Measurements from ENCODE around the gene TNS2. TPM values are rescaled to one million over a fixed set of nuclear protein-coding genes. Genes with fewer than 3 reads are reported as not detected.

TNS2 gene
- total and polyA plus RNA-seq, 9 of the 15 experiments (the other 6 are each of a cell fraction or from before 2014, with no cell fraction given): 0.28 to 3.1 (median 1.2) TPM; not detected in 1

DNA sequence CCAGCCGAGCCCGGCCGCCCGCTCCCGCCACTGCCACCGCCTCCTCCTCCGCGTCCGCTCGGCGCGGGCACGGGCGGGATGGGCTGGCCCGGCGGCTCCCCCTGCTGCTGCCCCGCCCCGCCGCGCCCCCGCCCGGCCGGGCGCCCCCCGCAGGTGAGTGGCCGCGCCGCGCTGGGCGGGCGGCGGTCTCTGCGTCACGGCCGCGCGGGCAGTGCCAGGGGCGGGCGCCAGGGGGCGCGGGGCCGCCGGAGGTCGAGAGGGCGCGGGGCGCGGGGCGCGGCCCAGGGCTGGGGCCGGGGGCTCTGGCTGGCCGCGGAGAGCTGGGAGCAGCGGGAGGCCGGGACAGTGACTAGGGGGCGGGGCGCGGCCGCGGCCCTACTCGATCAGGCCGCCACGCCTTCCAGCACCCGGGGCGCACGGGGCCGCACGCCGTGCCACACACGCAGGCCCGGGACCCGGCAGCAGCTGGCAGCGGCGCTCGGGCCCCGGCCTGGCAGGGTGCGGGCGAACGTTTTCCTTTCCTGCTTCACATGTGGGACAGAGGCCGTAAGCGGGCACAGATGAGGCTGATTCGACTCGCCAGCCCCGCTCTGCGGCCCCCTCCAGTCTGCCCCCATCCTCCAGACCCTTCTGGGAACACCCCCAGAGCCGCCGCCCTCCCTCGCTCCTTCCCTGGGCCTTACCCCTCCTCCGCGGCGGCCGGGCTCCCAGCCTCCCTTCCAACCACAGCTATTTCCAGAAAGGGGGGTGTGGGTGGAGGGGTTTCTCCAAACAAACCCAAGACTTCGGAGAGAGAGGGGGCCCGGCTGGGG lies 2.4 kb upstream of the TNS2 start (continued):
- 0 out of 2 replicates have a peak, but pooled peaks have one; percentile 30 for TF ChIP-seq SRSF3 (IDR thresholded peaks at IDR 0.05; ENCODE audit: insufficient read depth, low read length)
- peak; percentile 91 for TF ChIP-seq HNRNPL (IDR thresholded peaks at IDR 0.05; ENCODE audit: low read depth, low read length)
- TF ChIP-seq, protein P1, sequence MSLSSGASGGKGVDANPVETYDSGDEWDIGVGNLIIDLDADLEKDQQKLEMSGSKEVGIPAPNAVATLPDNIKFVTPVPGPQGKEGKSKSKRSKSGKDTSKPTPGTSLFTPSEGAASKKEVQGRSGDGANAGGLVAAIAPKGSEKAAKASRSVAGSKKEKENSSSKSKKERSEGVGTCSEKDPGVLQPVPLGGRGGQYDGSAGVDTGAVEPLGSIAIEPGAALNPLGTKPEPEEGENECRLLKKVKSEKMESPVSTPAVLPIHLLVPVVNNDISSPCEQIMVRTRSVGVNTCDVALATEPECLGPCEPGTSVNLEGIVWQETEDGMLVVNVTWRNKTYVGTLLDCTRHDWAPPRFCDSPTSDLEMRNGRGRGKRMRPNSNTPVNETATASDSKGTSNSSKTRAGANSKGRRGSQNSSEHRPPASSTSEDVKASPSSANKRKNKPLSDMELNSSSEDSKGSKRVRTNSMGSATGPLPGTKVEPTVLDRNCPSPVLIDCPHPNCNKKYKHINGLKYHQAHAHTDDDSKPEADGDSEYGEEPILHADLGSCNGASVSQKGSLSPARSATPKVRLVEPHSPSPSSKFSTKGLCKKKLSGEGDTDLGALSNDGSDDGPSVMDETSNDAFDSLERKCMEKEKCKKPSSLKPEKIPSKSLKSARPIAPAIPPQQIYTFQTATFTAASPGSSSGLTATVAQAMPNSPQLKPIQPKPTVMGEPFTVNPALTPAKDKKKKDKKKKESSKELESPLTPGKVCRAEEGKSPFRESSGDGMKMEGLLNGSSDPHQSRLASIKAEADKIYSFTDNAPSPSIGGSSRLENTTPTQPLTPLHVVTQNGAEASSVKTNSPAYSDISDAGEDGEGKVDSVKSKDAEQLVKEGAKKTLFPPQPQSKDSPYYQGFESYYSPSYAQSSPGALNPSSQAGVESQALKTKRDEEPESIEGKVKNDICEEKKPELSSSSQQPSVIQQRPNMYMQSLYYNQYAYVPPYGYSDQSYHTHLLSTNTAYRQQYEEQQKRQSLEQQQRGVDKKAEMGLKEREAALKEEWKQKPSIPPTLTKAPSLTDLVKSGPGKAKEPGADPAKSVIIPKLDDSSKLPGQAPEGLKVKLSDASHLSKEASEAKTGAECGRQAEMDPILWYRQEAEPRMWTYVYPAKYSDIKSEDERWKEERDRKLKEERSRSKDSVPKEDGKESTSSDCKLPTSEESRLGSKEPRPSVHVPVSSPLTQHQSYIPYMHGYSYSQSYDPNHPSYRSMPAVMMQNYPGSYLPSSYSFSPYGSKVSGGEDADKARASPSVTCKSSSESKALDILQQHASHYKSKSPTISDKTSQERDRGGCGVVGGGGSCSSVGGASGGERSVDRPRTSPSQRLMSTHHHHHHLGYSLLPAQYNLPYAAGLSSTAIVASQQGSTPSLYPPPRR (CRISPR knock-in tag; IDR thresholded peaks at IDR 0.05; ENCODE audit: borderline replicate concordance): 0 out of 2 replicates have a peak, but pooled peaks have one; percentile 14
- peak; percentile 29 for TF ChIP-seq BHLHE40 (IDR thresholded peaks at IDR 0.05; ENCODE audit: low read length)
- TF ChIP-seq CCNT2 (IDR thresholded peaks at IDR 0.05; ENCODE audit: borderline replicate concordance, extremely low read depth, insufficient read length, low read depth, low read length): peak; percentile 68
- TF ChIP-seq, protein P2, sequence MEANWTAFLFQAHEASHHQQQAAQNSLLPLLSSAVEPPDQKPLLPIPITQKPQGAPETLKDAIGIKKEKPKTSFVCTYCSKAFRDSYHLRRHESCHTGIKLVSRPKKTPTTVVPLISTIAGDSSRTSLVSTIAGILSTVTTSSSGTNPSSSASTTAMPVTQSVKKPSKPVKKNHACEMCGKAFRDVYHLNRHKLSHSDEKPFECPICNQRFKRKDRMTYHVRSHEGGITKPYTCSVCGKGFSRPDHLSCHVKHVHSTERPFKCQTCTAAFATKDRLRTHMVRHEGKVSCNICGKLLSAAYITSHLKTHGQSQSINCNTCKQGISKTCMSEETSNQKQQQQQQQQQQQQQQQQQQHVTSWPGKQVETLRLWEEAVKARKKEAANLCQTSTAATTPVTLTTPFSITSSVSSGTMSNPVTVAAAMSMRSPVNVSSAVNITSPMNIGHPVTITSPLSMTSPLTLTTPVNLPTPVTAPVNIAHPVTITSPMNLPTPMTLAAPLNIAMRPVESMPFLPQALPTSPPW (CRISPR knock-in tag; IDR thresholded peaks at IDR 0.05): peak; percentile 98
- TF ChIP-seq, protein P3, sequence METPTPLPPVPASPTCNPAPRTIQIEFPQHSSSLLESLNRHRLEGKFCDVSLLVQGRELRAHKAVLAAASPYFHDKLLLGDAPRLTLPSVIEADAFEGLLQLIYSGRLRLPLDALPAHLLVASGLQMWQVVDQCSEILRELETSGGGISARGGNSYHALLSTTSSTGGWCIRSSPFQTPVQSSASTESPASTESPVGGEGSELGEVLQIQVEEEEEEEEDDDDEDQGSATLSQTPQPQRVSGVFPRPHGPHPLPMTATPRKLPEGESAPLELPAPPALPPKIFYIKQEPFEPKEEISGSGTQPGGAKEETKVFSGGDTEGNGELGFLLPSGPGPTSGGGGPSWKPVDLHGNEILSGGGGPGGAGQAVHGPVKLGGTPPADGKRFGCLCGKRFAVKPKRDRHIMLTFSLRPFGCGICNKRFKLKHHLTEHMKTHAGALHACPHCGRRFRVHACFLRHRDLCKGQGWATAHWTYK (CRISPR knock-in tag; IDR thresholded peaks at IDR 0.05): 0 out of 2 replicates have a peak, but pooled peaks have one; percentile 18
- TF ChIP-seq, protein P4, sequence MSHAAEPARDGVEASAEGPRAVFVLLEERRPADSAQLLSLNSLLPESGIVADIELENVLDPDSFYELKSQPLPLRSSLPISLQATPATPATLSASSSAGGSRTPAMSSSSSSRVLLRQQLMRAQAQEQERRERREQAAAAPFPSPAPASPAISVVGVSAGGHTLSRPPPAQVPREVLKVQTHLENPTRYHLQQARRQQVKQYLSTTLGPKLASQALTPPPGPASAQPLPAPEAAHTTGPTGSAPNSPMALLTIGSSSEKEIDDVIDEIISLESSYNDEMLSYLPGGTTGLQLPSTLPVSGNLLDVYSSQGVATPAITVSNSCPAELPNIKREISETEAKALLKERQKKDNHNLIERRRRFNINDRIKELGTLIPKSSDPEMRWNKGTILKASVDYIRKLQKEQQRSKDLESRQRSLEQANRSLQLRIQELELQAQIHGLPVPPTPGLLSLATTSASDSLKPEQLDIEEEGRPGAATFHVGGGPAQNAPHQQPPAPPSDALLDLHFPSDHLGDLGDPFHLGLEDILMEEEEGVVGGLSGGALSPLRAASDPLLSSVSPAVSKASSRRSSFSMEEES (CRISPR knock-in tag; IDR thresholded peaks at IDR 0.05): no peak
- TF ChIP-seq, protein P5, sequence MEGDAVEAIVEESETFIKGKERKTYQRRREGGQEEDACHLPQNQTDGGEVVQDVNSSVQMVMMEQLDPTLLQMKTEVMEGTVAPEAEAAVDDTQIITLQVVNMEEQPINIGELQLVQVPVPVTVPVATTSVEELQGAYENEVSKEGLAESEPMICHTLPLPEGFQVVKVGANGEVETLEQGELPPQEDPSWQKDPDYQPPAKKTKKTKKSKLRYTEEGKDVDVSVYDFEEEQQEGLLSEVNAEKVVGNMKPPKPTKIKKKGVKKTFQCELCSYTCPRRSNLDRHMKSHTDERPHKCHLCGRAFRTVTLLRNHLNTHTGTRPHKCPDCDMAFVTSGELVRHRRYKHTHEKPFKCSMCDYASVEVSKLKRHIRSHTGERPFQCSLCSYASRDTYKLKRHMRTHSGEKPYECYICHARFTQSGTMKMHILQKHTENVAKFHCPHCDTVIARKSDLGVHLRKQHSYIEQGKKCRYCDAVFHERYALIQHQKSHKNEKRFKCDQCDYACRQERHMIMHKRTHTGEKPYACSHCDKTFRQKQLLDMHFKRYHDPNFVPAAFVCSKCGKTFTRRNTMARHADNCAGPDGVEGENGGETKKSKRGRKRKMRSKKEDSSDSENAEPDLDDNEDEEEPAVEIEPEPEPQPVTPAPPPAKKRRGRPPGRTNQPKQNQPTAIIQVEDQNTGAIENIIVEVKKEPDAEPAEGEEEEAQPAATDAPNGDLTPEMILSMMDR (IDR thresholded peaks at IDR 0.05 in 2 of 3, conservative IDR thresholded peaks at IDR 0.05 in 1 of 3; ENCODE audit: insufficient read depth in 2 of 3, low read depth in 1 of 3, low read length in 3 of 3): peak in 2 of 3 experiments; percentile 42 to 55; a peak in 4 of 6 replicates
- TF ChIP-seq, protein P6, sequence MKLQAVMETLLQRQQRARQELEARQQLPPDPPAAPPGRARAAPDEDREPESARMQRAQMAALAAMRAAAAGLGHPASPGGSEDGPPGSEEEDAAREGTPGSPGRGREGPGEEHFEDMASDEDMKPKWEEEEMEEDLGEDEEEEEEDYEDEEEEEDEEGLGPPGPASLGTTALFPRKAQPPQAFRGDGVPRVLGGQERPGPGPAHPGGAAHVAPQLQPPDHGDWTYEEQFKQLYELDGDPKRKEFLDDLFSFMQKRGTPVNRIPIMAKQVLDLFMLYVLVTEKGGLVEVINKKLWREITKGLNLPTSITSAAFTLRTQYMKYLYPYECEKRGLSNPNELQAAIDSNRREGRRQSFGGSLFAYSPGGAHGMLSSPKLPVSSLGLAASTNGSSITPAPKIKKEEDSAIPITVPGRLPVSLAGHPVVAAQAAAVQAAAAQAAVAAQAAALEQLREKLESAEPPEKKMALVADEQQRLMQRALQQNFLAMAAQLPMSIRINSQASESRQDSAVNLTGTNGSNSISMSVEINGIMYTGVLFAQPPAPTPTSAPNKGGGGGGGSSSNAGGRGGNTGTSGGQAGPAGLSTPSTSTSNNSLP (IDR thresholded peaks at IDR 0.05; ENCODE audit: borderline replicate concordance, low read depth, low read length): no peak
